ENCODE data around the gene TAS2R7.
"Not testable (repeated sequence)": the region's sequence is repeated elsewhere in the genome, so short reads cannot be mapped to it uniquely, and the experiment has no call there.

The TAS2R7 gene, protein sequence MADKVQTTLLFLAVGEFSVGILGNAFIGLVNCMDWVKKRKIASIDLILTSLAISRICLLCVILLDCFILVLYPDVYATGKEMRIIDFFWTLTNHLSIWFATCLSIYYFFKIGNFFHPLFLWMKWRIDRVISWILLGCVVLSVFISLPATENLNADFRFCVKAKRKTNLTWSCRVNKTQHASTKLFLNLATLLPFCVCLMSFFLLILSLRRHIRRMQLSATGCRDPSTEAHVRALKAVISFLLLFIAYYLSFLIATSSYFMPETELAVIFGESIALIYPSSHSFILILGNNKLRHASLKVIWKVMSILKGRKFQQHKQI

DNA sequence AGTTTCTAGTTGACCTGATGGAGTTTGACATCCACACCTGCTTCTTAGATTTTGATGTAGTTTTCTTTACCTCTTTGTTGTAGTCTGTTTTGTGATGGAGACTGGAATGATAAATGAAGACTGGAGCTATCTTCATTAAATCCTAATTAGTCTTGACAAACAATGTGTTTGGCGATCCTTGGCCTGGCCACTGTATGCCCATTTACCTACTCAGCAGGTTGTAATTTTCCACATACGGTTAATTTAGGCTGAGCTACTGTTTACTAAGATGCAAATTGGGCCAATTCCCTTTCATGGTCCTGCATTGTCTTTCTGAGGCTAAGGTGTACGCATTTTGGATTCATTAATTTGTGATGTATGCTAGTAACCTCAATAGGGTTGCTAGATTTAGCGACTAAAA is at the start of gene TAS2R7:
Gene TAS2R7 (minus strand): TSS at position 41 of the 400 bp plus-strand sequence. CDS start 57 bp downstream, outside the sequence.
- in situ Hi-C loops (cut with HindIII; ENCODE audit: low sequenced_read_pairs): no loop called here

DNA sequence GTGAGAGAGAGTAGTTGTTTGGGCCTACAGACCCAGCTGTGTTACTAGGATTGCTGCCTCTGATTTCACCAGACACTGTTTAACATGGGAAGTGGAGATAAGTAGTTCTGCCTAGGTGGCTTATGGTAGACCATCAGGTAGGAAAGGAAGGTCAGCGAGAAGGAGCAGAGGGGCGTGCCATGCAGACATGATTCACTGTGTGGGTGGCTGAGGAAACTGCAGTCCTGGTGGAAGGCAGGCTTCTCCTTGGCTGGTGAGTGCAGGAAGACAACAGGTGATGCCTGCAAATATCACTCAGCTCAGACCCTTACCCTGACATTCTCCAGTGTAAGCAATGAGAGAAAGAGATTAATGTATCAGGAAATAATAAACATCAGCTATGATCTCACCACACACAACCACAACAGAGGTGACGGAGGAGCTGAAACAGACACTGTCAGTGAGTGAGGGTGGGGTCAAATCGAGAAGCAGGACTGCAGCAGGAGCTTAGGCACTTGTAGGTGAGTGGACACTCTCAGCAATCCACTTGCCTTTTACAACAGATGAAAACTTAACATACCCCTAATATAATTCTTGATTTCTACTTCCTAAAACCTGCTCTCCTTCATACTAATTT is 48.9 kb upstream of the TAS2R7 start:
- in situ Hi-C loops (cut with HindIII; ENCODE audit: low sequenced_read_pairs): no loop called here

DNA sequence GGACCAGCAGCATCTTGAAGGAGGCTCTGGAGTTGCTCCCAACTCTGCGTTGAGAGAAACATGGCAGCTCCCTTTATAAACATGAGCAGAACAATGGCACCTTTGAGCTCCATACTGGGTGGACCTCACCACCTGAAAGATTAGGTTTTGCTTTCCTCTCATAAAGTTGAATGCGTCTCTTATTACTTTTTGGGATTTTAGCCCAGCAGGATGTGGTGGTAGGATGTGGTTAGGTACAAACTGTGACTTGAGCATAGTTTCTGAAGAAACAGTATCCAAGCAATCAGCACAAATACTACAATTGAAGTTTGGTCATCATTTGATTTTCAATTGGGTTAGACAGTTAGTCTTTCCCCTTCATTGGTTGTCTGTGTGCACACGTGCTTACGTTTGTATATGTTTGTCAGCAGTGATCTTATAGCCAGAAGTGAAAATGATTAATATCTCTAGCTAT is 47.0 kb upstream of the TAS2R7 start, which contains the start of gene PRR4:
Gene PRR4 (minus strand): TSS at position 51 of the 454 bp plus-strand sequence. CDS start 38 bp downstream, at position 13.
- in situ Hi-C loops (cut with HindIII; ENCODE audit: low sequenced_read_pairs): no loop called here

DNA sequence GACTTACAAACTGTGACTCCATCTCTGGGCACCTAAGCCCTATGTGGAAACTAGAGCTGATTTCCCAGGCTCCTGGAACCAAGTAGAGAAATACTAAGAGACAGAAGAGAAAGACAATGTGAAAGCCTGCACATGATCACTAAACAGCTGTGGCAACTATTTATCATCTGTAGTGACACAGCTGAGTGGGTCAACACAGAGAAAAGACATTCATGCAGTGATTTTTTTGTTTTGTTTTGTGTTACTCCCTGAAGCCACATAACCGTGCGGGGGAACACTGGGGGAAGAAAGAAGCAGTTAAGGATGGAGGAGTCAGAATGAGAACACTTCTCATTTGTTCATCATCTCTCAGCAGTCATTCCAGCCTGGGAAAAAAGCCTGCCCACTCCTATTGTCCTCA is 45.3 kb upstream of the TAS2R7 start:
- in situ Hi-C loops (cut with HindIII; ENCODE audit: low sequenced_read_pairs): no loop called here

DNA sequence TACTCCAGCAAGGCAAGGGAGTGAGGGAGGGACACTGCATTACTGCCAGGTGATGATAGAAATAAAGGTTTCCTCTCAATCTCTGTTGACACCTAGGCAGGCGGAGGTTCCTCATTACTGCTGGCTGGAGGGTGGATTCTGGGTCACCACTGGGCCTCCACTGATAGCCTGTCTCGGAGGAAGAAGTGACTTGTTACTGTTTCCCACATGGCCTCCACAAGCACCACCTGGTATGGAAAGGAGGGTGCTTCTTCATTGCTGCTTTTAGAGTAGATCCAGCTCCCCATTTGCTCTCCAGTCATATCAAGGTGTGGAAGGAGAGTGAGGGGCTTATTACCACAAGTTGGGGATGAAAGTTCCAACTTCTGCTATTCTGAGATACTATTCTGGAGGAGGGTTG is 40.4 kb upstream of the TAS2R7 start:
- in situ Hi-C loops (cut with HindIII; ENCODE audit: low sequenced_read_pairs): no loop called here

DNA sequence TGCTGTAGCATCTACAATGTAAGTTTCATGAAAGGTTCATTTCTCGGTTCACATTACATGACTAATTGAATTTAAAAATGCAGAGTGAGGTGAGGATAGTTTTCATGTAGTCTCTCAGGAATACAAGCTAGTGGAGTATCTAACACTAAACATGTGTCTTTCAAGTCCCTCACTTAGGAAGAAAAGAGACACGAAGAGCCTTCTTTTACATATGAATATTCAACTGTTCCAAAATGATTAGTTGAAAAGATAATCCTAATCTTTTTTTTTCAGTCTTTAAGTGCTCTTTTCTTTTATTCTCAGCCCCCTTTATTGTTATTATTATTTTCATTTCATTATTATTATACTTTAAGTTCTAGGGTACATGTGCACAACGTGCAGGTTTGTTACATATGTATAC is 36.0 kb upstream of the TAS2R7 start:
- in situ Hi-C loops (cut with HindIII; ENCODE audit: low sequenced_read_pairs): no loop called here

DNA sequence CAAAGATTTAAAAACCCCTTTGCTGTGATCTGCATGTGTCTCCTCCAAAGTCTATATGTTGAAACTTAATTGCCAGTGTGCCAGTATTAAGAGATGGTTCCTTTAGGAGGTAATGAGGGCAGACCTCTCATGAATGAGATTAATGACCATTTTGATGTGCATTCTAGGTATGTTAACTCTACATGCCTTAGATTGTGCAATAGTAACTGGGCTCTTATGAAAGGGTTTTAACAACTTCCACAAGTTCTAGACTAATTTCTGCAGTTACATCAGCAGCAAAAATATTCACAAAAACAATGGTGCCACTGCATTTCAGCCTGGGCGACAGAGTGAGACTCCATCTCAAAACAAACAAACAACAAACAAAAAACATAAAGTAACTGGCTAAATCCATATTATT is 27.6 kb upstream of the TAS2R7 start:
- in situ Hi-C loops (cut with HindIII; ENCODE audit: low sequenced_read_pairs): no loop called here

DNA sequence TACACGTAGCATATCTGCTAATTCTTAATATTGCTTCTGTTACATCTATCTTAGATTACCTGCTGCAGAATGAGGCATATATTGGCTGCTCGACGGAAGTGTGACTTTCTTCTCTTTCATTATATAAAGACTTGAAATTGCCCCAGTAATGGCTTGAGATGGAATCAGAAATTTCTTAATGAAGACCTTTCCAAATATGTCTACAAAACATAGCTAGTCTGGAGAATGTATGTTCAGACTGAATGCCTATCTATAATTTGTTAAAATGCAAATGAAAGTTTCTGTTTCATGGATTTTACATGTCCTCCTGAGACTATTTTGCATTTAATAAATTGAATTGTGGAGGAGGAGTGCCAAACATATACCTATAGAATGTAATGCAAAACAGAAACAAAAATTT is 23.8 kb upstream of the TAS2R7 start, which contains the start of gene TAS2R10:
Gene TAS2R10 (minus strand): TSS at position 101 of the 400 bp plus-strand sequence. CDS start 89 bp downstream, at position 12.
- in situ Hi-C loops (cut with HindIII; ENCODE audit: low sequenced_read_pairs): no loop called here

DNA sequence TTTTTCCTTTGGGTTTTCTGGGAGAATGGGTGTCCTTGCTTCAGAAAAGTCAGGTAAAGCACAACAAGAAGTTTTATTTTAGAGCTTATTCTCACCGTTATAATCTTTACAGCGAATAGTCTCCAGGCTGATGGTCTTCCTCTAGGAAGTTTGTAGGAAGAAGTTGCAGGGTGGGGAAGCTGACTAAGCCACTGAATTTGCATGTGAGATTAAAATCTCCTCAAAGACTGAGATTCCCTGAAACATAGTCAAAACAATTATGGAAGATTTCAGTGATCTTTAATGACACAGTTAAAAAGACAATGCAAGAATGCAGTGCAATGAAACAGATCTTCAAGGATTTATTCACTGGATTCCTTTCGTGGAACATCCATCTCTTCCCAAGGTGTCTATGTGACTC is 22.5 kb upstream of the TAS2R7 start:
- in situ Hi-C loops (cut with HindIII; ENCODE audit: low sequenced_read_pairs): no loop called here

DNA sequence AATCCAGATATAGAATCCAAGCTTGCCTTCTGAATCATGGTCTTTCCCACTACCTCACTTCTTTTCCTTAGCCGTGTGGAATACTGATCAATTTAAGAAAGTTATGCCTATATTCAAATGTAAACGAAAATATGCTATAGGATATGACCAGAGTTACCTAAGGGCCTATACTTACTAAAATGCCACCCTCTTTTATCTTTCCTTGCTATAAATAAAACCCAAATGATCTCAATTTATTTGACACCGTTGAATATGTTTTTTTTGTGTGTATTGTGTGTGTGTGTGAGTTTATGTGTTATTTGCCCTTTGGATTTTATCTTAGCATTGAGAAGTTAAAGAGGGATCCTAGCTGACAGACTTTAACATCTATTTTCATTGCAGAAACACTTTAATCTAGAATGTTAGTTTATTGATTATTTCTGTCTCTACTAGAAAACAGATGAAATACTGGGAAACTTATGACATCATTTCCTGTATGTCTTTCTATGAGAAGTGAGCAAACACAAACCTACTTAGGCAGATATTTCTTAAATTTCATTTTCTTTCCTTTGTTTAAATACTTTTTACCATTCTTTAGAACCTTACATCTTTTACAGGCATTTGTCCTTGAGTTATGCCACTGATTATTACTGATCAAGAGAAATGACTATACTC is 9.6 kb upstream of the TAS2R7 start:
- in situ Hi-C loops (cut with HindIII; ENCODE audit: low sequenced_read_pairs): no loop called here

DNA sequence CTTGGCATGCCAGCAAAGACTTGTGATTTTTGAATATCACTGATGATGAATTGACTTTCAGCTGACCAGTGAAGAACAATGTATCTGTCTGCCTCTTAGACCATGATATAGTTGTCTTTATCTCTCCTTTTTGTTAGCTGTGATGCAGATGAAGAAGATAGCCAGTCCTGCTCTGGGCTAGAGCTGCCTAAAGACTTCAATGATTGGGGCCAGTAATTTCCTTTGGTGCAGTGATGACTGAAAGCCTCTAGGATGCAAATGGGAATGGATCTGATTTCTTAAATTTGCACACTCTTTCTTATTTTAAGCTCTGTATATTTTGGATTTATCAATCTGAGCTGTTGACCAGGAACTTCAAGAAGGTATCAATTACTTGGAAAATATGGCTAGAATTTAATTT is 7.6 kb upstream of the TAS2R7 start, which contains the start of gene TAS2R9:
Gene TAS2R9 (minus strand): TSS at position 101 of the 400 bp plus-strand sequence. CDS start 93 bp downstream, at position 8.
- in situ Hi-C loops (cut with HindIII; ENCODE audit: low sequenced_read_pairs): no loop called here

DNA sequence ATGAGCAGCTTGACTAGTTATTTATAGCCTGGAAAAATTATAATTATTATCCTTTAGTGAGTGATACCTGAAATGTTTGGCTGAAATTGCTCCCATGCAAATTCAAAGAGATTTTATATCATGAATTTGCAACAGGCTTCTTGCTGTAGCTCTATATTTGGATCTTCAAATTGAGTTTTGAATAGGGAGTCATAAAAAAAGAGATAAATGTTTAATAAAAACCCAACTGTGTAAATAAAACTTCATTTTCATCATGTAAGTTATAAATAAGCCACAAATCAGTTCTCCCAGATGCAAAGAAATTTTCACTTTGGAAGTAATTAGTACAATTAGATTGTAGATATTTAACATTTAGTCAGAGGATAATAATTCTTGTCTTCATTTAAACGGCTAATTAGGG is 4.8 kb upstream of the TAS2R7 start, which contains the start of gene TAS2R8:
Gene TAS2R8 (minus strand): TSS at position 101 of the 400 bp plus-strand sequence. CDS start 306 bp downstream, outside the sequence.
- in situ Hi-C loops (cut with HindIII; ENCODE audit: low sequenced_read_pairs): no loop called here

DNA sequence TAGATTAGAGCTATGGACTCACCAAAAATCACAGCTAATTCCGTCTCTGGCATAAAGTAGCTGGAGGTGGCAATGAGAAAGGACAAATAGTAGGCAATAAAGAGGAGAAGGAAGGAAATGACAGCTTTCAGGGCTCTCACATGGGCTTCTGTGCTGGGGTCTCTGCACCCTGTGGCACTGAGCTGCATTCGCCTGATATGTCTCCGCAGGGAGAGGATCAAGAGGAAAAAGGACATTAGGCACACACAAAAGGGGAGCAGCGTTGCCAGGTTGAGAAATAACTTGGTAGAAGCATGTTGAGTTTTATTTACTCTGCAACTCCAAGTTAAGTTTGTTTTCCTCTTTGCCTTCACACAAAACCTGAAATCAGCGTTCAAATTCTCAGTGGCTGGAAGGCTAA is 686 bp downstream of the TAS2R7 start:
- in situ Hi-C loops (cut with HindIII; ENCODE audit: low sequenced_read_pairs): no loop called here

DNA sequence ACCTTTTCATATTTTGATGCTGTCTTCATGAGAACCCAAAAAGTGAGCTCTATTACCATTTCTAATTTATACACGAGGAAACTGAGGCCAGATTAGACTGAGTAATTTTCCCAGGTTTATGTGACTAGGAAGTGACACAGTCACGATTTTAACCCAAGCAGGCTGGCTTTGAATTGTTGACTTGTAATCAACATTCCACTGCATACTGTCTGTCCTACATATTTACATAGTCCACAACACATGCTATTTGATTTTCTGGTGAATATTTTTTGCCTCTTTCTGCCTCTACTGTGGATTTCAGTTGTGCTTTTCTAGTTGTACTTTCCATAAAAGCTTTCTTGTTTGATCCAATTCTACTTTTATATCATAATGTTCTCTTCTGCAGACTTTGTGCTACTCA is 8.2 kb downstream of the TAS2R7 start:
- in situ Hi-C loops (cut with HindIII; ENCODE audit: low sequenced_read_pairs): no loop called here

DNA sequence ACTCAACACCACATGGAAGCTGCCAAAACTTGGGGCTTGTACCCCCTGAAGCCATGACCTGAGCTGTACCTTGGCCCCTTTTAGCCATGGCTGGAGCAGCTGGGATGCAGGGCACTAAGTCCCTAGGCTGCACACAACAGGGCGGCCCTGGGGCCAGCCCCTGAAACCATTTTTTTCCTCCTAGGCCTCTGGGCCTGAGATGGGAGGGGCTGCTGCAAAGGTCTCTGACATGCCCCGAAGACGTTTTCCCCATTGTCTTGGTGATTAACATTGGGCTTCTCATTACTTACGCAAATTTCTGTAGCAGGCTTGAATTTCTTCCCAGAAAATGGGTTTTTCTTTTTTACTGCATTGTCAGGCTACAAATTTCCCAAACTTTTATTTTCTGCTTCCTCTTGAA is 10.7 kb downstream of the TAS2R7 start:
- in situ Hi-C loops (cut with HindIII; ENCODE audit: low sequenced_read_pairs): not testable (repeated sequence)

DNA sequence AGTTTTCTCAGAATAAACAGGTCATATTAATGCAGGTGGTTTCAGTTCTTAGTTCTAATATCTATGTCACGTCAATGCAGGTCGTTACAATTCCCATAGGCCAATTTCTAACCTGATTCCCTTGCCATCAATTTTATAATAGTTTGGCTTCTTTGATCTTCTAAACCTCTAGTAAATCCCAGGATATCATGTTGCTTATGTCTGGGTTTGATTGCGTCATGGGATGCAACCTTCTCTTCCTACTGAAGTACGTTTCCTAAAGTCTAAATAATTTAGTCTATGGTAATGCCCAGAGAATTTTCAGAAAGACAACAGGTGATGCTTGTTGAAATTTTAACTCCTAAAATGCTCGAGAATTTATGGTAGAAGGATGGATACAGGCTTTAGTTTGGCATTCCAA is 19.2 kb downstream of the TAS2R7 start:
- in situ Hi-C loops (cut with HindIII; ENCODE audit: low sequenced_read_pairs): no loop called here

DNA sequence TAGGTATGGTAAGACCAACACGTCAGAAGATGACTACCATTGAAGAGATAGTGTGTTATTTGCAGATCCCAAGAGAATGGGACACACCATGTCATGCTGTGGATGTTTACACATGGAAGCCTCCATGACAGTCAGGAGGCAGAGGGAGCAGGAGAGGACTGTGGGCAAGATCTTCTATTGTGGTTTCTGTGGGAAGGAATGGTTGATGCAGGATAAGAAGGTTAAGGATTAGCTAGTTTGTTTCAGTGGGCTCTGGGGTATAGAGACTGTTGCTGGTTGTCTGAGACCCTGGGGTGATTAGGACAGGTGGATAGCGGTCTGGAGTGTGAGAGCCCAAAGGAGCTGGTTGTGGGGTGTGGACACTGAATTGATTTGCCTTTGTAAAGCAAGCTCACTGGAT is 23.3 kb downstream of the TAS2R7 start:
- in situ Hi-C loops (cut with HindIII; ENCODE audit: low sequenced_read_pairs): no loop called here

DNA sequence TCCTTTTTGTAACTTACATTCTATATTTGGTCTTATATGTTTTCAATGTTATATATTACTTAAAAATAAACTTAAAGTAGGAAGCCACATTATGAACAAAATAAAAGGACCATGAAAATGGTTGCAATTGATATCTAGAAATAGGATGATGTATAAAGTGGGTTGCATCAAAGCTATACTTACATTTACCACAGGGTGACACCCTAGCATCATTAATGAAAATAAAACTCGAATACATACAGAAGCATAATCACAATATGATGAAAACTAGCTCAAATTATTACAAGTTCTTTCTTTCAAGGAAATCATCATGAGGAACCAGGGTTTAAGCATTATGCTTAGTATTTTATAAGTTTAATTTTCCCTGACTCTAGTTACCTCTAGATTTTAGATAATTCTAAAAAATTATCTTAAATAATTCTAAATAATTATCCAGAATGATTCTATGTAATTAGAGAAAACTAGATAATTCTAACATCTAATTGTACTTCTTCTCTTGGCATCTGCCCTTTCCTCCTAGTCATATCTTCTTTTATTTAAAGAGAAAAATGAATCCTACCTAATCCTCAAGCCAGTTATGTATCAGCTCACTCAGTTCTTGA is 31.2 kb downstream of the TAS2R7 start:
- in situ Hi-C loops (cut with HindIII; ENCODE audit: low sequenced_read_pairs): no loop called here

DNA sequence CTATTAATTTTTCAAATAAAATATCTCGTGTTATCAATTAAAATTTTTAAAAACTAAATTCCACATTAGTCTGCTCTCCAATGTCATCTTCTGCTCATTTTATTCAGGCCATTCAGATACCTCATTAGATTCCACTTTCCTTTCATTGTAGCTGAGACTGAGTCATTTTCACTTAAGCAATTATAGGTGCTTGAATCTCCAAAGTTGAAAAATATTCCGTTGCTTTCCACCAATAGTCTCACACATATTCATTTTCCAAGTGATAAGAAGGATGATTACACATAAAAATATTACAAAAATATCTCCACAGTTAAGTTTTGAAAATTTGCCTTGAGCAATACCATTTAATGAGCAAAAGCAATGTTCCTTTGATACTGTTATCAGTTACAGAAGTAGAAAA is 42.8 kb downstream of the TAS2R7 start:
- in situ Hi-C loops (cut with HindIII; ENCODE audit: low sequenced_read_pairs): no loop called here

DNA sequence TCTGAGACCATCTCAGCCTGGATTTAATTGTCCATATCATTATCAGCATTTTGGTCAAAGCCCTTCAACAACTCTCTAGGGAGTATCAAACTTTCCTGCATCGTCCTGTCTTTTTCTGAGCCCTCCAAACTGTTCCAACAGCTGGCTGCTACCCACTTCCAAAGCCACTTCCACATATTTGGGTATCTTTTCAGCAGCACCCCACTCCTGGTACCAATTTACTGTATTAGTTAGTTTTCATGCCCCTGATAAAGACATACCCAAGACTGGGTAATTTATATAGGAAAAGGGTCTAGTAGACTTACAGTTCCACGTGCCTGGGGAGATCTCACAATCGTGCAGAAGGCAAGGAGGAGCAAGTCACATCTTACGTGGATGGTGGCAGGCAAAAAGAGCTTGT is 46.2 kb downstream of the TAS2R7 start:
- in situ Hi-C loops (cut with HindIII; ENCODE audit: low sequenced_read_pairs): no loop called here

DNA sequence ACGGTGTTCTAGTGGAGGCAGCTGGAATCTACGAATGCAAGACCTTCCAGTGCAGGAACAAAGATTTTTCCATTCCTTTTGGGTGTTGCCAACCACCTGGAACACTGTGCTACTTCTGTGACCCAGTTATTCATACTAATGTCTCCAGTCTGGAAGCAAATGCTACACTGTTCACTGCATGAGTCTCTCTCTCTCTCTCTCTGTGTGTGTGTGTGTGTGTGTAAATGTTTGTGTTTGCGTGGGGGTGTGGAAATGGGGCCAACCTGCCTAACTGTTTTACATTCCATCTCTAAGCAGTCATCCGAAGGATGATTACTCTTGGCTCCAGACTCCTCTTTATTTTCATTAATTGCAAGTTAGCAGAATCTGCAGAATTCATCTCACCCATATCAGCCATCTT is 49.4 kb downstream of the TAS2R7 start:
- in situ Hi-C loops (cut with HindIII; ENCODE audit: low sequenced_read_pairs): no loop called here
